Left renal pelvis (tissue), 4 donors: ENCODE results near the gene FCRL5. TPM values are rescaled to one million over a fixed set of nuclear protein-coding genes. Genes with fewer than 3 reads are reported as not detected.

Experiments used
- polyA plus RNA-seq, 4 donors: library from polyadenylated mRNA; unstranded; fragments of 120-200 nt; gene quantifications; one replicate each; pipeline ENCODE4 v1.2.1, GENCODE V29; 2013; ENCODE audit not compliant: insufficient read length in 4 of 4

The FCRL5 gene
- polyA plus RNA-seq, 4 donors, result 0.09 to 0.14 (median 0.14) TPM; not detected in 1

Other genes with a start within 250 kb of the FCRL5 start
- gene FCRL4, start 45.6 kb upstream of the FCRL5 start, polyA plus RNA-seq, result not detected
- under 1 TPM in 2 of 4 donors, not detected in 2; 0.07 to 0.26 TPM for gene FCRL3, start 148.3 kb upstream of the FCRL5 start, polyA plus RNA-seq
- under 1 TPM in 1 of 4 donors, not detected in 3; 0.18 TPM for gene FCRL2, start 224.6 kb upstream of the FCRL5 start, polyA plus RNA-seq